Loucy (cell line): ENCODE data around the gene SLC26A8.

Experiments used
- H2AFZ ChIP-seq: fragments of 200-600 bp; sonication (generic); 2 replicates; pipeline ENCODE4 v1.6.0; 2016; ENCODE audit warnings: antibody characterized with exemption, mild to moderate bottlenecking, low read length, moderate library complexity
- H3F3A ChIP-seq: fragments of 200-600 bp; 2 replicates; pipeline ENCODE4 v1.6.0; 2016; ENCODE audit warnings: antibody characterized with exemption, low read depth, mild to moderate bottlenecking
- H3K27me3 ChIP-seq: fragments of 200-600 bp; sonication (generic); 2 replicates; pipeline ENCODE4 v1.6.1; 2014; ENCODE audit warnings: low read length, mild to moderate bottlenecking; ENCODE audit not compliant: insufficient read depth, poor library complexity, severe bottlenecking
- H3K36me3 ChIP-seq: fragments of 200-600 bp; sonication (generic); 2 replicates; pipeline ENCODE4 v1.6.1; 2016; ENCODE audit warnings: low read length; ENCODE audit not compliant: insufficient read depth
- H3K4me1 ChIP-seq: fragments of 200-600 bp; sonication (generic); 2 replicates; pipeline ENCODE4 v1.5.1; 2014; ENCODE audit warnings: low read length, mild to moderate bottlenecking; ENCODE audit not compliant: insufficient read depth, poor library complexity, severe bottlenecking
- H3K4me2 ChIP-seq: fragments of 200-600 bp; sonication (generic); 2 replicates; pipeline ENCODE4 v1.6.0; 2014; ENCODE audit warnings: antibody characterized with exemption, low read length, low read depth, mild to moderate bottlenecking; ENCODE audit not compliant: poor library complexity, severe bottlenecking
- H3K4me3 ChIP-seq: fragments of 200-600 bp; sonication (generic); 2 replicates; pipeline ENCODE4 v1.5.1; 2014; ENCODE audit warnings: low read length, mild to moderate bottlenecking, mixed read lengths; ENCODE audit not compliant: poor library complexity, severe bottlenecking
- H3K79me2 ChIP-seq: fragments of 200-600 bp; sonication (generic); 2 replicates; pipeline ENCODE4 v1.6.1; 2014; ENCODE audit warnings: low read length; ENCODE audit not compliant: insufficient read depth
- H3K9ac ChIP-seq: fragments of 200-600 bp; sonication (generic); 2 replicates; pipeline ENCODE4 v1.6.0; 2014; ENCODE audit warnings: mild to moderate bottlenecking, low read depth, low read length, moderate library complexity; ENCODE audit not compliant: poor library complexity, severe bottlenecking
- H3K9me2 ChIP-seq: fragments of 200-600 bp; sonication (generic); replicated peaks from 2 replicates; pipeline ENCODE4 v1.6.1; 2016; ENCODE audit warnings: low read depth, low read length, mixed read lengths
- H3K9me3 ChIP-seq: fragments of 200-600 bp; sonication (generic); 2 replicates; pipeline ENCODE4 v1.6.1; 2014; ENCODE audit warnings: mild to moderate bottlenecking, antibody characterized with exemption, low read length, low read depth; ENCODE audit not compliant: insufficient read depth
- H4K20me1 ChIP-seq: fragments of 200-600 bp; sonication (generic); 2 replicates; pipeline ENCODE4 v1.6.0; 2014; ENCODE audit warnings: antibody characterized with exemption, low read length, mild to moderate bottlenecking; ENCODE audit not compliant: insufficient read depth, poor library complexity, severe bottlenecking
- EZH2phosphoT487 ChIP-seq: fragments of 200-600 bp; IDR thresholded peaks from 2 replicates; pipeline ENCODE4 v1.6.1; 2018; ENCODE audit warnings: antibody characterized with exemption, mild to moderate bottlenecking, moderate library complexity, borderline replicate concordance
- TF ChIP-seq, protein P1 (sequence below): fragments of 200-600 bp; sonication (generic); conservative IDR thresholded peaks from 2 replicates; pipeline ENCODE4 v1.5.1; 2014; ENCODE audit warnings: mild to moderate bottlenecking, antibody characterized with exemption, low read length

The SLC26A8 gene

DNA sequence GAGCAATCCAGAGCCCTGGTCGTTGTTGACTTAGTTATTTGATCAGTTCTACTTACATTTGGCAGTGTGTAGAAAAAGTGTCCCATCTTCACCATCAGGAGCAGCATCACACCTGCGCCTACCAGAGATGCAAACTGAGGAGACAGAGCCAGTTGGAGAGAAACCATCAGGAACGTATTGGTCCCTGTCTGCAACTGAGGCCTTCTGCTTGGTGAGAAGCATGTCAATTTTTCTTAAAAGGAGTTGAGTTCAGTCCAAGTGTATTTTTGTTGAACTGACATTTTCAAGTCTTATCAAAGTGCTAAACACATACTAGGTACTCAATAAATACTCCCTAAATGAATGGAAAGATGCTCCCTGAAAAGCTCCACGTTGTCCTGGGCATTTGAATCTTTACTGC lies 55.6 kb downstream of the SLC26A8 start:
- Histone ChIP-seq H3K36me3 (no peaks in the 10 kb centered on the region), H2AFZ (no peak overlapping the region), H3K4me3 (no peak overlapping the region), H3K79me2 (no peaks in the 10 kb centered on the region), H3K4me1 (no peaks in the 10 kb centered on the region), H3F3A (no peaks in the 10 kb centered on the region), H3K9me3 (no peaks in the 10 kb centered on the region), H3K4me2 (no peak overlapping the region), H3K27me3 (no peaks in the 10 kb centered on the region), H3K9me2 (no peaks in the 10 kb centered on the region), H3K9ac (no peak overlapping the region), H4K20me1 (no peaks in the 10 kb centered on the region)
- no peak for TF ChIP-seq EZH2phosphoT487
- TF ChIP-seq, protein P1, sequence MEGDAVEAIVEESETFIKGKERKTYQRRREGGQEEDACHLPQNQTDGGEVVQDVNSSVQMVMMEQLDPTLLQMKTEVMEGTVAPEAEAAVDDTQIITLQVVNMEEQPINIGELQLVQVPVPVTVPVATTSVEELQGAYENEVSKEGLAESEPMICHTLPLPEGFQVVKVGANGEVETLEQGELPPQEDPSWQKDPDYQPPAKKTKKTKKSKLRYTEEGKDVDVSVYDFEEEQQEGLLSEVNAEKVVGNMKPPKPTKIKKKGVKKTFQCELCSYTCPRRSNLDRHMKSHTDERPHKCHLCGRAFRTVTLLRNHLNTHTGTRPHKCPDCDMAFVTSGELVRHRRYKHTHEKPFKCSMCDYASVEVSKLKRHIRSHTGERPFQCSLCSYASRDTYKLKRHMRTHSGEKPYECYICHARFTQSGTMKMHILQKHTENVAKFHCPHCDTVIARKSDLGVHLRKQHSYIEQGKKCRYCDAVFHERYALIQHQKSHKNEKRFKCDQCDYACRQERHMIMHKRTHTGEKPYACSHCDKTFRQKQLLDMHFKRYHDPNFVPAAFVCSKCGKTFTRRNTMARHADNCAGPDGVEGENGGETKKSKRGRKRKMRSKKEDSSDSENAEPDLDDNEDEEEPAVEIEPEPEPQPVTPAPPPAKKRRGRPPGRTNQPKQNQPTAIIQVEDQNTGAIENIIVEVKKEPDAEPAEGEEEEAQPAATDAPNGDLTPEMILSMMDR: no peak

DNA sequence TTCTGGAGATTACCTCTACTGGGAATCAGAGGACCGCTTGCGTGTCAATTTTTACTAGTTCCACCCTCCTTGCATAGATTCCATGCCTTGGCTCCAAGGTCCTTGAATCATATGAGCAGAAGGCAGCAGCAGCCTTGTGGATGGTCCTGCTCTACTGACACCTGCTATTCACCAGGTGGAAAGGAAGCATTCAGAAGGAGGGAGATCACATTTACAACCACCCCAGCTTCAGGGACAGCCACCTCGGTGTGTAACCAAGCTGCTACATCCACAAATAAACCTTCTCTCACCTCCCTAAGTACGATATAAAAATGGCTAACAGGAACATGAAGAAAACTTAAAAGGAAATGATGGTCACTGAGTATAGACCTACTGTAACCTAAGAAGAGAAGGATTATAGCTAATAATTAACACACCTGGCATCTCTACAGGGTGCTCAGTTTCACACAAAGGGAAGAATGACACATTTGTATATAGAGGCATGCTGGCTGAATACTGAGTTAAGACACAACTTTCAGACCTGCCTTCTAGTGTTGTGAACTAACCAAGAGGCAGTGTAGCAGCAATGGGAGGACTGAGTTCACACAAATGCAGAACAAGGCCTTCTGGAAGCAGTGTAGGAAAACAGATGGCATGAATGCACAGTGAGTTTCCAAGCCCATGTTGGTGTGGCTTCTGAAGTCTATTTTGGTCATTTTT lies 57.2 kb downstream of the SLC26A8 start:
- no peaks in the 10 kb centered on the region for H3K79me2 ChIP-seq
- no peak overlapping the region for H2AFZ ChIP-seq
- no peaks in the 10 kb centered on the region for H3K4me1 ChIP-seq
- no peak overlapping the region for H3K9ac ChIP-seq
- H3K9me2 ChIP-seq: no peaks in the 10 kb centered on the region
- H3F3A ChIP-seq: no peaks in the 10 kb centered on the region
- no peaks in the 10 kb centered on the region for H3K9me3 ChIP-seq
- H3K4me2 ChIP-seq: no peak overlapping the region
- H4K20me1 ChIP-seq: no peaks in the 10 kb centered on the region
- no peaks in the 10 kb centered on the region for H3K36me3 ChIP-seq
- TF ChIP-seq, protein P1: no peak
- TF ChIP-seq EZH2phosphoT487: no peak
- H3K27me3 ChIP-seq: no peaks in the 10 kb centered on the region
- H3K4me3 ChIP-seq: no peak overlapping the region

DNA sequence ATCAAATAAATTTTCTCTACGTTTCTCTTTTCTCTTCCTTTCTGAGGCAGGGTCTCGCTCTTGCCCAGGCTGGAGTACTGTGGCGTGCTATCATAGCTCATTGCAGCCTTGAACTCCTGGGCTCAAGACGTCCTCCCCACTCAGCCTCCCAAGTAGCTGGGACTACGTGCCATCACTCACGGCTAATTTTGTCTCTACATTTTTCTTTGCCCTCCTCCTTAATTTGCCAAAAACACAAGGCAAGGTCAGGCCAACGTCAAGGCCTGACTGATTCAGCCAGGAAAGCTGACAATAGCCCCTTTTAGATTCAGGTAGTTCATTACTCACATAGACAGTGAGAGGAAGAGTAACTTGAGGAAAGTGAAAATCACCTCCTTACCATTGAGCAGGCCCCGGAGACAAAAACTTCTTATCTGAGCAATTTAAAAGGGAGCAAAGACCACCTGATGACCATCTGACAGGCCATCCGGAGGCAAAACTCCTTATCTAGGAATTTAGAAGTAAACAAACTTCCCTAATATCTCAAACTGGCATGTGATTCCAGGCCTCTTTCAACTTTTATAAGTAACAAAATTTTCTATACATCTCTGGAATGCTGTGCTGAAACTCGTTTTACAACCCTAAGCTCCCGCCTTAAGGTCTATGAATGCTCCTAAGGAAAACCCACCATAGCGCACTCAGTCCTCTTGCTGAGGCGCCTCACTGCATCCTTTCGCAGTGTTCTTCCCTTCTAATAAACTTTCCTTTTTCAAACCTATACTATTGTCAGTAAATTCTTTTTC lies 61.5 kb downstream of the SLC26A8 start:
- Histone ChIP-seq H3F3A (no peaks in the 10 kb centered on the region), H3K36me3 (no peaks in the 10 kb centered on the region), H3K9me3 (no peaks in the 10 kb centered on the region), H3K4me1 (no peaks in the 10 kb centered on the region), H3K4me2 (no peak overlapping the region), H2AFZ (no peak overlapping the region), H3K27me3 (no peaks in the 10 kb centered on the region), H3K4me3 (no peak overlapping the region), H4K20me1 (no peaks in the 10 kb centered on the region), H3K79me2 (no peaks in the 10 kb centered on the region), H3K9me2 (no peaks in the 10 kb centered on the region), H3K9ac (no peak overlapping the region)
- TF ChIP-seq, protein P1: no peak
- TF ChIP-seq EZH2phosphoT487: no peak
